SK-N-SH treated with all-trans-retinoic acid at 6 μM for 48 hours (cell line): Measurements from ENCODE around the gene VPS25.

Experiments
- BACH2 ChIP-seq: fragments of 250-450 bp; sonication (Bioruptor Pico); IDR thresholded peaks from 2 replicates; pipeline ENCODE4 v1.9.0; 2021; ENCODE audit warnings: mild to moderate bottlenecking, borderline replicate concordance
- CREB5 ChIP-seq: fragments of 250-450 bp; sonication (Bioruptor Pico); IDR thresholded peaks from 2 replicates; pipeline ENCODE4 v1.5.1; 2020; ENCODE audit warnings: low read depth, mild to moderate bottlenecking, moderate library complexity
- CSDC2 ChIP-seq: fragments of 250-450 bp; sonication (Bioruptor Pico); IDR thresholded peaks from 2 replicates; pipeline ENCODE4 v1.5.0; 2020; ENCODE audit warnings: mild to moderate bottlenecking, moderate library complexity
- CSRNP3 ChIP-seq: fragments of 250-450 bp; sonication (Bioruptor Pico); IDR thresholded peaks from 2 replicates; pipeline ENCODE4 v1.5.1; 2021; ENCODE audit warnings: mild to moderate bottlenecking, moderate library complexity
- OSR1 ChIP-seq: fragments of 250-450 bp; sonication (Bioruptor Pico); IDR thresholded peaks from 2 replicates; pipeline ENCODE4 v1.8.0; 2022; ENCODE audit warnings: moderate library complexity, mild to moderate bottlenecking, inconsistent platforms
- PATZ1 ChIP-seq: fragments of 250-450 bp; sonication (Bioruptor Pico); IDR thresholded peaks from 2 replicates; pipeline ENCODE4 v1.8.0; 2020; ENCODE audit warnings: mild to moderate bottlenecking, moderate library complexity, borderline replicate concordance
- SNAI2 ChIP-seq: fragments of 250-450 bp; sonication (Bioruptor Pico); IDR thresholded peaks from 2 replicates; pipeline ENCODE4 v1.5.0; 2020; ENCODE audit warnings: mild to moderate bottlenecking, moderate library complexity
- TCF4 ChIP-seq: fragments of 250-450 bp; sonication (Bioruptor Pico); IDR thresholded peaks from 2 replicates; pipeline ENCODE4 v1.8.0; 2021; ENCODE audit warnings: mild to moderate bottlenecking, moderate library complexity, borderline replicate concordance
- TOX ChIP-seq: fragments of 250-450 bp; sonication (Bioruptor Pico); IDR thresholded peaks from 2 replicates; pipeline ENCODE4 v1.8.0; 2021; ENCODE audit warnings: mild to moderate bottlenecking, moderate library complexity, borderline replicate concordance
- TSHZ2 ChIP-seq: fragments of 250-450 bp; sonication (Bioruptor Pico); IDR thresholded peaks from 2 replicates; pipeline ENCODE4 v1.5.0; 2020; ENCODE audit warnings: mild to moderate bottlenecking, moderate library complexity
- ZFP3 ChIP-seq: fragments of 250-450 bp; sonication (Bioruptor Pico); IDR thresholded peaks from 2 replicates; pipeline ENCODE4 v1.5.0; 2020; ENCODE audit warnings: mild to moderate bottlenecking, moderate library complexity
- ZFP30 ChIP-seq: fragments of 450-650 bp; formaldehyde crosslinking; IDR thresholded peaks from 2 replicates; pipeline ENCODE4 v1.5.0; 2022; ENCODE audit warnings: mild to moderate bottlenecking, moderate library complexity
- ZNF70 ChIP-seq: fragments of 450-650 bp; formaldehyde crosslinking; IDR thresholded peaks from 2 replicates; pipeline ENCODE4 v1.5.0; 2020; ENCODE audit warnings: mild to moderate bottlenecking, moderate library complexity
- ZNF8 ChIP-seq: fragments of 450-650 bp; formaldehyde crosslinking; IDR thresholded peaks from 2 replicates; pipeline ENCODE4 v1.5.0; 2020; ENCODE audit warnings: mild to moderate bottlenecking, moderate library complexity

GRCh38 chr17:42767512-42767911, 5.7 kb upstream of the VPS25 start:
- TF ChIP-seq ZFP30 (CRISPR knock-in tag), result no peak
- no peak for TF ChIP-seq SNAI2
- no peak for TF ChIP-seq TCF4
- TF ChIP-seq CREB5 (CRISPR knock-in tag), result no peak
- no peak for TF ChIP-seq ZFP3 (CRISPR knock-in tag)
- TF ChIP-seq PATZ1 (CRISPR knock-in tag), result no peak
- no peak for TF ChIP-seq CSDC2 (CRISPR knock-in tag)
- no peak for TF ChIP-seq CSRNP3 (CRISPR knock-in tag)
- no peak for TF ChIP-seq ZNF8 (CRISPR knock-in tag)
- TF ChIP-seq ZNF70 (CRISPR knock-in tag), result no peak
- no peak for TF ChIP-seq TOX
- TF ChIP-seq OSR1 (CRISPR knock-in tag), result no peak
- TF ChIP-seq TSHZ2 (CRISPR knock-in tag), result no peak
- TF ChIP-seq BACH2, result no peak
